A204.1 (cell line): Measurements from ENCODE around the gene UEVLD.

Experiments used
- FAIRE-seq: peaks from 2 replicates; lab custom pipeline; 2012; peaks lifted over from hg19 to GRCh38; lab: Jason Lieb, UNC

The UEVLD gene

DNA sequence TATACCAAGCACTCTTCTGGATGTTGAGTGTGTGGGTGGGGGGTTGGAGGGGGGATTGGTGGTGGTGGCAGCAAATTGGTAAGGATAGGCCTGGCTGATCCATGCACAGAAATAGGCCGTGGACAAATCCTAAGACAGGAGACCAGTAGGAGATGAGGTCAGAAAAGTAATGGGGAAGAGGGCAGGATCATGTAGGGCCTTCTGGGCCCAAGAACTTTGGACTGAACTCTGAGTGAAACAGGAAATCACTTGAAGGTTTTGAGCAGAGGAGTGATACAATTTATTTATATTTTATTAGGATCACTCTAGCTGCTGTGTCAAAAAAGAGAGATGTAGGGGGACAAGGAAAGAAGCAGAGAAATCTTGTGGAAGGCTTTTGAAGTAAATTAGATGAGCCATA, 90.5 kb downstream of the UEVLD start:
- FAIRE-seq: no peak

DNA sequence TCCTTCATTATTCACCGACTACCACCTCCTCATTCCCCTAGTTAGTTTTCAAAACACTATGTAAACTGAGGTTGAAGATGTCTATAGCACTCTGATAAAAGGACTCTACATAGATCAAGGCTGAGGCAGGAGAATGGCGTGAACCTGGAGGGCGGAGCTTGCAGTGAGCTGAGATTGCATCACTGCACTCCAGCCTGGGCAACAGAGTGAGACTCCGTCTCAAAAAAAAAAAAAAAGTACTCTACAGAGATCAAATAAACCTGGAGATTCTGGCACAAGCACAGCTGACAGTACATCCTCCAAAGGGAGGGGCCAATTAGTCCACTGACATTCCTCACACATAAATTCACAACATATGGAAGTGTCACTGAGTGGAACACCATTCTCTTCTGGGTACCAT, 92.8 kb downstream of the UEVLD start:
- FAIRE-seq: no peak

DNA sequence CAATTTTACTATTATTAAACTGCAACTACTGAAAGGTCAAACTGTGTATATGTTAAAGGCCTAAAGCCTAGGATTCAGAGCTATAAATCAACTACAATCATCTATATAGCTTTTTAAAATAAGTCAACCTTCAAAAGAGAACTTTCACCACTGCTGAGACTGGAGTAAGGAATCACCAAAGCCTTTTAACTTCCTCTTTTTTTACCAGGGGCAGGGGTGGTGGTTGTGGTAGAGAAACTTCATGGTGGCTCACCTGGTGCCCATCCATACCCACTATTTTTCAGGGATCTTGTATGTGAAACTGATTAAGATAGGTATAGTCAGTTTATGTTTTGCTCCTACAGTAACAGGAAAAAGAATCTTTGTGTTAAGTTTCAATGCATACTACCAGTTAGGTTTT, 93.3 kb downstream of the UEVLD start:
- no peak for FAIRE-seq

DNA sequence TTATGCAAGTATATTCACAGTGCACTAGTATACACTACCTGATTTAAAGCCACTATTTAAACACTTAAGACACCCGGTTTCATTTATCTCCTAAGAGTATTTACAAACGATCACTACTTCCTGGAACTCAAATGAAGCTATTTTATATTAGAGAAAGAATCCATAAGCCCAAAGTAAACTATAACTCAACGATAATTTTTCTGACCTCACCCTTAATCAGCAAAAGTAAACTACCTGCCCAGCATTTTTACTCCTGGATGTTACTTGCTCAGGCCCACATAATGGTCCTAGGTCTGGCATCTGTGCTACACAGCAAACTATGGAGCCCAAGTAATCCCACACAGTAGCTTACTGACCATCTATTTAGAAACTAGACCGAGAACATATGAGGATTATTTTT, 95.2 kb downstream of the UEVLD start:
- no peak for FAIRE-seq

DNA sequence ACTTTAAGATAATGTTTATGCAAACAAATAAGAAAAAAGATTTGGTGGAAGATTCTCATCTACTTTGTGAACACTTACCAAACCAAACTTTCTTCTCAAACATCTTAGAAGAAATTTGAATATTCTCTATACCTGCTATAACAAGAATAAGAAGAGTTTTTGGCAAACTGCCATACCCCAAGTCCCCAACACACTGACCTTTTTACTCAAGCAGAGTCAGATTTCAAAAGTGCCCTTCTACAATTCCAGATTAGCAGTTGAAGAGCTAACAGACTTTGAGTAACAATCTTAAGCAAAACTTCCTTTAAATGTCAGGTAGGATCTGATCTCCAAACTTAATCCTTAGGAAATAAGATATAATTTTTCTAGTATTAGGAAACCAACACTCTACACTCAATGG, 95.6 kb downstream of the UEVLD start:
- no peak for FAIRE-seq

DNA sequence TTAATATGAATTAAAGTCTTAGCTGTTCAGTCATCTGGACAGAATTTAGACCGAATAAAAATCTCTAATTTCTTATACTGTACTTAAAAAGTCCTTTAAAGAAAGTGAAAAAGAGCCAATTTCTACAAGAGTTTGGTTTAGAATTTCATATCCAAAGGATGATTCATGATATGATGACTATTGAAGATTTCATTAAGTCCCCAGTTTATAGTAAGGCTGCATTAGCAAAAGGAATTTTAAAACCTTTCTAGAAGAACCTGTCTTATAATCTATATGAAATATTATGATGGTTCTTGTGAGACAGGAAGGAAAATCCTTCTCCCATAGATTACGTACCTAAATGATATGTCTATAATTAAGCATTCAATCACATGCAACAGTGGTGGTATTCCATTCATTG, 96.6 kb downstream of the UEVLD start:
- FAIRE-seq: no peak

DNA sequence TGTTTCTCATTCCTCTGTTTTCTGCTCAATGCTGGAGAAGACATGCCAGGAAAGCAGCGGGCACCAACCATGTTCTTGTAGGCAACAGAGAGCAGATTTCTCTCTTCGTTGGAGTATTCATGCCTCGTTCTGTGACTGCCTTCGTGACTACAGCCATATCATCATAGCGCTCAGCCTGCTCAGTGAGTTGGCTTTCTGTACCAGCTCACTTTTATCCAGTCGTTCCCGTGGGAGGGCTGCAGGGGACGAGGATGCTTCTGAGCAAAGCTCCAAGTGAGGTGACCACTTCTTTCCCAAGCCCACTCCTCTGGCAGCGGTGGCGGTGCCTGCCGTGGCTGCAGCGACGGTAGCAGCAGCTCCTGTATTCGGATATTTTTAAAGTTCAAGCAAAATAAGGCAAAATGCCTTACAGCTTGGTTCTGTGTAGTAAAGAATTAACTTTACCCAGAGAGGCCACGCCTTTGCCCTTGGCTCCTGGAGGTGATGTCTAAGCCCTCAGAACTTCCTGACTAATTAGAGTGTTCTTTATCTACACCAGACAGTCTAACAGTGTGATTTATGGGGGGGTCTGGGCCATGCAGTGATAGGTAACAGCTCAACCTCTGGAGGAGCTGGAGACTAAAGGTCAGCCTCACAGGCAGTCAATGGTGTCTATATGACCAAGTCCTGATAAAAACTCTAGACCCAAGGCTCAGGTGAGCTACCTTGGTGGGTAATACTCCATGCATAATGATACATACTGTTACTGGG, 97.6 kb downstream of the UEVLD start:
- FAIRE-seq: no peak

DNA sequence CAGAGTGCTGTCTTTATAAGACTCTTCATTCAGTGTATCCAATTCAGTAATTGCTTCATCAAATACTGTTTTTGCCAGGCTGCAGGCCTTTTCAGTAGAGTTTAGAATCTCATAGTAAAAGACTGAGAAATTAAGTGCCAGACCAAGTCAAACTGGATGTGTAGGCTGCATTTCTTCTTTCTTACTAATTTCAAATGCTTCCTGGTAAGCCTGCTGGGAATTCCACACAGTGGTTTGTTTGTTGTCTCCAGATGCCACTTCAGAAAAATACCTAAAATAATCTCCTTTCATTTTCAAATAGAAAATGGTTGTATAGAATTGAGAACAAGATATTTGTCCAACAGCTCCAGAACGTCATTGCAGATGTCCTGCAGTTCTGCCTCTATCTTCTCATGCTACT, 98.2 kb downstream of the UEVLD start:
- no peak for FAIRE-seq

DNA sequence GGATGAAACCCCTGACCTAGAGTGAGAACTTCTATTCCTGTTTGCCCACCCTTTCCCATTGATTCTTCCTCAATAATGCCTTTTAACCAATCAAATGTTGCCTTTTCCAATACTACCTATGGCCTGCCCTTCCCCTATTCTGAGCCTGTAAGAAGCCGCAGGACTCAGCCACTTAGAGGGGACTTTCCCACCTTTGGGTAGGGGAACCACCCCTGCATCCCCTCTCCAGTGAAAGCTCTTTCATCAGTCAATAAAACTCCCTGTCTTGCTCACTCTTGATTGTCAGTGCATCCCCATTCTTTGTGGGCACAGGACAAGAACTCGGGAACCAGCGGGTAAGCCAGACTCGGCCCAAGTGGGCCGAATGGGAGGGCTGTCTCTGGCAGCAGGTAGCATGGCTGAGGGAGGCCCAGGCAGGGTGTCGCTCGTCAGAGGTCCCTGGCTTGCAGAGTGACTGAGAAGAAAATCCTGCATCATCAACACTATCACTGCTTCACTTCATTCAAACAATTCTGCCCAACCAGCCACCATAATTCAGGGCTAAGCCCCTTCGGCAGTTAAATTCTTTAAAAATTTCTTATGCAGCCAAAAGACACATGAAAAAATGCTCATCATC, 102.5 kb downstream of the UEVLD start:
- FAIRE-seq: no peak
